HepG2 (cell line): Measurements from ENCODE around the gene WSB1. TPM values are rescaled to one million over a fixed set of nuclear protein-coding genes. Genes with fewer than 3 reads are reported as not detected.

Source experiments
- AGO2 ChIP-seq: fragments of 200-400 bp; formaldehyde crosslinking; optimal IDR thresholded peaks from 2 replicates; pipeline ENCODE3; 2017; ENCODE audit warnings: mild to moderate bottlenecking, low read depth, low read length, moderate library complexity
- CHD4 ChIP-seq: fragments of 200-600 bp; sonication (generic); IDR thresholded peaks from 2 replicates; pipeline ENCODE4 v1.7.0; 2017; ENCODE audit warnings: mild to moderate bottlenecking, low read length, borderline replicate concordance
- CREB1 ChIP-seq, 2 experiments: fragments of 450-650 bp in 1 of 2; IDR thresholded peaks; 2 replicates each; pipeline ENCODE4 v1.6.1; 2016 to 2017; ENCODE audit warnings: control low read depth in 1 of 2, mild to moderate bottlenecking in 1 of 2, missing compliant biosample characterization in 1 of 2, missing genetic modification characterization in 1 of 2
- ESRRA ChIP-seq: sonication (generic); formaldehyde crosslinking; IDR thresholded peaks from 2 replicates; pipeline ENCODE4 v1.5.1; 2020; ENCODE audit warnings: mild to moderate bottlenecking, low read depth, missing genetic modification reagents
- FOXA1 ChIP-seq, 2 experiments: fragments of 450-650 bp in 1 of 2; sonication (generic) in 1 of 2; formaldehyde crosslinking in 1 of 2; IDR thresholded peaks; 2 replicates each; pipeline versions ENCODE4 v1.4.0 to v1.6.1; 2016 to 2020; ENCODE audit warnings: missing genetic modification reagents in 1 of 2
- FOXM1 ChIP-seq: sonication (generic); formaldehyde crosslinking; IDR thresholded peaks from 2 replicates; pipeline ENCODE4 v1.5.0; 2020; ENCODE audit warnings: missing genetic modification reagents
- HNRNPUL1 ChIP-seq: fragments of 200-400 bp; formaldehyde crosslinking; IDR thresholded peaks from 2 replicates; pipeline ENCODE4 v1.6.1; 2017; ENCODE audit warnings: low read depth, mild to moderate bottlenecking, low read length, moderate library complexity
- JUN ChIP-seq: sonication (generic); formaldehyde crosslinking; IDR thresholded peaks from 2 replicates; pipeline ENCODE4 v1.4.0; 2020; ENCODE audit warnings: mild to moderate bottlenecking, missing genetic modification reagents
- JUNB ChIP-seq: sonication (generic); formaldehyde crosslinking; IDR thresholded peaks from 2 replicates; pipeline ENCODE4 v1.8.0; 2022; ENCODE audit warnings: missing genetic modification reagents, mild to moderate bottlenecking, borderline replicate concordance
- KLF6 ChIP-seq: IDR thresholded peaks from 2 replicates; pipeline ENCODE4 v1.8.0; 2016; ENCODE audit warnings: missing biosample characterization, missing genetic modification reagents
- KMT2B ChIP-seq: IDR thresholded peaks from 2 replicates; pipeline ENCODE4 v1.6.1; 2016; ENCODE audit warnings: missing genetic modification reagents, missing compliant biosample characterization
- MTA1 ChIP-seq: sonication (generic); formaldehyde crosslinking; IDR thresholded peaks from 2 replicates; pipeline ENCODE4 v1.4.0; 2020; ENCODE audit warnings: missing genetic modification reagents, mild to moderate bottlenecking, borderline replicate concordance
- NKX3-1 ChIP-seq: sonication (generic); formaldehyde crosslinking; IDR thresholded peaks from 2 replicates; pipeline ENCODE4 v1.5.0; 2020; ENCODE audit warnings: missing genetic modification reagents
- PLRG1 ChIP-seq: fragments of 450-650 bp; conservative IDR thresholded peaks from 2 replicates; pipeline ENCODE4 v1.6.1; 2016
- RBM22 ChIP-seq: fragments of 200-400 bp; formaldehyde crosslinking; optimal IDR thresholded peaks from 2 replicates; pipeline ENCODE3; 2017; ENCODE audit warnings: mild to moderate bottlenecking, low read length, moderate library complexity
- SMARCE1 ChIP-seq: fragments of 450-650 bp; IDR thresholded peaks from 2 replicates; pipeline ENCODE4 v1.6.1; 2017; ENCODE audit warnings: borderline replicate concordance
- TBP ChIP-seq: sonication (generic); formaldehyde crosslinking; IDR thresholded peaks from 2 replicates; pipeline ENCODE4 v1.5.0; 2020; ENCODE audit warnings: missing genetic modification reagents
- U2AF1 ChIP-seq: fragments of 200-400 bp; formaldehyde crosslinking; optimal IDR thresholded peaks from 2 replicates; pipeline ENCODE3; 2017; ENCODE audit warnings: mild to moderate bottlenecking, low read depth, low read length
- ZBTB3 ChIP-seq: sonication (generic); formaldehyde crosslinking; IDR thresholded peaks from 2 replicates; pipeline ENCODE4 v1.4.0; 2020; ENCODE audit warnings: low read depth, mild to moderate bottlenecking, moderate library complexity, missing genetic modification reagents, borderline replicate concordance
- ZNF224 ChIP-seq: sonication (generic); formaldehyde crosslinking; IDR thresholded peaks from 2 replicates; pipeline ENCODE4 v1.5.0; 2020; ENCODE audit warnings: mild to moderate bottlenecking, missing genetic modification reagents
- ZNF333 ChIP-seq: sonication (generic); formaldehyde crosslinking; IDR thresholded peaks from 2 replicates; pipeline ENCODE4 v1.4.0; 2020; ENCODE audit warnings: mild to moderate bottlenecking, missing genetic modification reagents, borderline replicate concordance
- ZNF33A ChIP-seq: sonication (generic); formaldehyde crosslinking; IDR thresholded peaks from 2 replicates; pipeline ENCODE4 v1.5.1; 2020; ENCODE audit warnings: missing genetic modification reagents, mild to moderate bottlenecking, moderate library complexity, borderline replicate concordance
- ZNF562 ChIP-seq: sonication (generic); formaldehyde crosslinking; IDR thresholded peaks from 2 replicates; pipeline ENCODE4 v1.8.0; 2022; ENCODE audit warnings: missing genetic modification reagents, borderline replicate concordance
- ZNF629 ChIP-seq: sonication (generic); formaldehyde crosslinking; conservative IDR thresholded peaks from 2 replicates; pipeline ENCODE4 v1.5.0; 2020; ENCODE audit warnings: missing genetic modification reagents
- polyA plus RNA-seq, 8 experiments: library from polyadenylated mRNA; depleted of rRNA in 3 of 8; stranded (reverse) in 7 of 8; unstranded in 1 of 8; fragments of >200 nt; fragmentation: Illumina TruSeq in 4 of 8; extraction: Trizol in 4 of 8; gene quantifications; 2 replicates each; pipeline versions ENCODE4 v1.2.1 to v1.2.3, GENCODE V29; 2011 to 2016; ENCODE audit warnings: low read depth in 4 of 8, missing spikeins in 1 of 8, mixed read lengths in 1 of 8; ENCODE audit not compliant: insufficient read depth in 1 of 8
- total RNA-seq, 5 experiments: library from RNA; depleted of rRNA; stranded (reverse); fragments of >200 nt; fragmentation: Illumina TruSeq; extraction: Trizol; gene quantifications; 2 replicates each; pipeline ENCODE4 v1.2.3, GENCODE V29; 2016; ENCODE audit warnings: low read depth in 1 of 5
- TF ChIP-seq, protein P1 (sequence below): sonication (generic); formaldehyde crosslinking; conservative IDR thresholded peaks from 2 replicates; pipeline ENCODE4 v1.8.0; 2022; ENCODE audit warnings: low read depth, missing genetic modification reagents
- TF ChIP-seq, protein P2 (sequence below): sonication (generic); formaldehyde crosslinking; IDR thresholded peaks from 2 replicates; pipeline ENCODE4 v1.8.1; 2023; ENCODE audit warnings: mild to moderate bottlenecking, missing genetic modification reagents, borderline replicate concordance
- TF ChIP-seq, protein P3 (sequence below): sonication (generic); formaldehyde crosslinking; IDR thresholded peaks from 2 replicates; pipeline ENCODE4 v1.4.0; 2020; ENCODE audit warnings: missing genetic modification reagents, borderline replicate concordance
- TF ChIP-seq, protein P4 (sequence below): sonication (generic); formaldehyde crosslinking; conservative IDR thresholded peaks from 2 replicates; pipeline ENCODE4 v1.8.1; 2023; ENCODE audit warnings: missing genetic modification reagents

The WSB1 gene
- total and polyA plus RNA-seq, 2 of the 13 experiments (the other 11 are each of a cell fraction or from before 2014, with no cell fraction given), result 81.3 to 294 TPM

DNA sequence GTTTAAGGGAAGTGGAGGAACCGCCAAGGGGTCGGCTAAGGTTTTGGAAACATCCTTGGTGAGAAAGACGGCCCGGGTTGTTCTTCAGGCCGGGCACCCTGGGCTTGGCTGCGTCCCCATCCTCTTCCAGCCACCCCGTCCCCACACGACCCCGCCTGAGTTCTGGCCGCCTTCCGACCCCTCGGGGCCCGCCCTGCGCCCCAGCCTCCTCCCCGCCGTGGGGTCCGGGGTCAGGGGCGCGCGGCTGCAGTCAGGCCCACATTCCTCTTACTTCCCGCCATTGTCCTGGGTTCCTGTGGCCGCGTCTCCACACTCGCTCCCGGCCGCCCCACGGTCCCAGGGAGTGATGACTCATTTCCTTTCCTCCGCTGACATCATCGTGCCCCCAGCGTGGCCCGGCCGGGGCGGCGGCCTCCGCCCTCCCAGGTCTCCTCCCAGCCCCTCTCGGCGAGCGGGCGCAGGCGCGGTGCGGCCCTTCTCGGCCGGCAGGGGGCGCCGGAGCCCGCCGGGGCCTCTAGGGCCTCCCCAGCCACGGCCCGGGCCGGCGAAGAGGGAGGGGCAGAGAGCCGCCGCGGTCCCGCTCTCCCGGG, 59.6 kb downstream of the WSB1 start (continued):
- TF ChIP-seq, protein P1, sequence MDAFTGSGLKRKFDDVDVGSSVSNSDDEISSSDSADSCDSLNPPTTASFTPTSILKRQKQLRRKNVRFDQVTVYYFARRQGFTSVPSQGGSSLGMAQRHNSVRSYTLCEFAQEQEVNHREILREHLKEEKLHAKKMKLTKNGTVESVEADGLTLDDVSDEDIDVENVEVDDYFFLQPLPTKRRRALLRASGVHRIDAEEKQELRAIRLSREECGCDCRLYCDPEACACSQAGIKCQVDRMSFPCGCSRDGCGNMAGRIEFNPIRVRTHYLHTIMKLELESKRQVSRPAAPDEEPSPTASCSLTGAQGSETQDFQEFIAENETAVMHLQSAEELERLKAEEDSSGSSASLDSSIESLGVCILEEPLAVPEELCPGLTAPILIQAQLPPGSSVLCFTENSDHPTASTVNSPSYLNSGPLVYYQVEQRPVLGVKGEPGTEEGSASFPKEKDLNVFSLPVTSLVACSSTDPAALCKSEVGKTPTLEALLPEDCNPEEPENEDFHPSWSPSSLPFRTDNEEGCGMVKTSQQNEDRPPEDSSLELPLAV (CRISPR knock-in tag), result no peak
- 0 out of 2 replicates have a peak, but pooled peaks have one; percentile 37 for TF ChIP-seq ZBTB3 (CRISPR knock-in tag)
- TF ChIP-seq KLF6 (CRISPR knock-in tag), result peak; percentile 72; the same call in 1 of the 2 replicates
- peak; percentile 96 for TF ChIP-seq JUN
- TF ChIP-seq ZNF629 (CRISPR knock-in tag), result no peak
- TF ChIP-seq PLRG1, result no peak
- TF ChIP-seq KMT2B (CRISPR knock-in tag), result no peak
- no peak for TF ChIP-seq ZNF562
- no peak for TF ChIP-seq RBM22
- TF ChIP-seq TBP (CRISPR knock-in tag), result no peak
- 0 out of 2 replicates have a peak, but pooled peaks have one; percentile 36 for TF ChIP-seq MTA1 (CRISPR knock-in tag)
- TF ChIP-seq JUNB (CRISPR knock-in tag), result peak; percentile 82
- no peak for TF ChIP-seq NKX3-1 (CRISPR knock-in tag)
- no peak for TF ChIP-seq ZNF333 (CRISPR knock-in tag)
- no peak for TF ChIP-seq CHD4
- no peak for TF ChIP-seq HNRNPUL1
- TF ChIP-seq FOXA1 (IDR thresholded peaks at IDR 0.05), result no peak
- no peak for TF ChIP-seq FOXA1 (CRISPR knock-in tag; IDR thresholded peaks at IDR 0.05)
- no peak for TF ChIP-seq ZNF33A (CRISPR knock-in tag)
- TF ChIP-seq, protein P2, sequence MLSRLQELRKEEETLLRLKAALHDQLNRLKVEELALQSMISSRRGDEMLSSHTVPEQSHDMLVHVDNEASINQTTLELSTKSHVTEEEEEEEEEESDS, result no peak
- TF ChIP-seq, protein P3, sequence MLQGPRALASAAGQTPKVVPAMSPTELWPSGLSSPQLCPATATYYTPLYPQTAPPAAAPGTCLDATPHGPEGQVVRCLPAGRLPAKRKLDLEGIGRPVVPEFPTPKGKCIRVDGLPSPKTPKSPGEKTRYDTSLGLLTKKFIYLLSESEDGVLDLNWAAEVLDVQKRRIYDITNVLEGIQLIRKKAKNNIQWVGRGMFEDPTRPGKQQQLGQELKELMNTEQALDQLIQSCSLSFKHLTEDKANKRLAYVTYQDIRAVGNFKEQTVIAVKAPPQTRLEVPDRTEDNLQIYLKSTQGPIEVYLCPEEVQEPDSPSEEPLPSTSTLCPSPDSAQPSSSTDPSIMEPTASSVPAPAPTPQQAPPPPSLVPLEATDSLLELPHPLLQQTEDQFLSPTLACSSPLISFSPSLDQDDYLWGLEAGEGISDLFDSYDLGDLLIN (CRISPR knock-in tag), result no peak
- no peak for TF ChIP-seq SMARCE1
- TF ChIP-seq ZNF224 (CRISPR knock-in tag), result no peak
- TF ChIP-seq, protein P4, sequence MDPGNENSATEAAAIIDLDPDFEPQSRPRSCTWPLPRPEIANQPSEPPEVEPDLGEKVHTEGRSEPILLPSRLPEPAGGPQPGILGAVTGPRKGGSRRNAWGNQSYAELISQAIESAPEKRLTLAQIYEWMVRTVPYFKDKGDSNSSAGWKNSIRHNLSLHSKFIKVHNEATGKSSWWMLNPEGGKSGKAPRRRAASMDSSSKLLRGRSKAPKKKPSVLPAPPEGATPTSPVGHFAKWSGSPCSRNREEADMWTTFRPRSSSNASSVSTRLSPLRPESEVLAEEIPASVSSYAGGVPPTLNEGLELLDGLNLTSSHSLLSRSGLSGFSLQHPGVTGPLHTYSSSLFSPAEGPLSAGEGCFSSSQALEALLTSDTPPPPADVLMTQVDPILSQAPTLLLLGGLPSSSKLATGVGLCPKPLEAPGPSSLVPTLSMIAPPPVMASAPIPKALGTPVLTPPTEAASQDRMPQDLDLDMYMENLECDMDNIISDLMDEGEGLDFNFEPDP (CRISPR knock-in tag), result no peak
- no peak for TF ChIP-seq ESRRA
- TF ChIP-seq FOXM1 (CRISPR knock-in tag), result no peak
- no peak for TF ChIP-seq U2AF1
- peak; percentile 81 for TF ChIP-seq CREB1 (IDR thresholded peaks at IDR 0.05)
- 0 out of 2 replicates have a peak, but pooled peaks have one; percentile 42 for TF ChIP-seq CREB1 (CRISPR knock-in tag; IDR thresholded peaks at IDR 0.05)
- peak; percentile 80 for TF ChIP-seq AGO2
